H1 (cell line): ENCODE results near the gene PHLDA2. TPM values are rescaled to one million over a fixed set of nuclear protein-coding genes. Genes with fewer than 3 reads are reported as not detected.
A peak's percentile ranks its signal among the peaks of the same experiment; 100 is the strongest.

Experiments used
- CTCF ChIA-PET: fragments of 300-600 bp; sonication (Branson Sonifier 250); formaldehyde crosslinking; loops from one replicate; lab custom pipeline; 2021; ENCODE audit not compliant: partially characterized antibody; lab: Charles Lee
- POLR2A ChIA-PET: fragments of 300-600 bp; sonication (Branson Sonifier 250); formaldehyde crosslinking; loops from one replicate; lab custom pipeline; 2021; ENCODE audit warnings: inconsistent platforms; ENCODE audit not compliant: partially characterized antibody; lab: Charles Lee
- DNase-seq, 2 experiments: peaks; one replicate each; pipeline versions ENCODE4 v3.0.0 to v3.0.0-alpha.2; 2010 to 2022; ENCODE audit warnings: low spot score in 2 of 2, low read depth in 1 of 2, mixed read lengths in 1 of 2
- FAIRE-seq: peaks from 2 replicates; lab custom pipeline; 2011; peaks lifted over from hg19 to GRCh38; lab: Jason Lieb, UNC
- H2AFZ ChIP-seq: 2 replicates; pipeline ENCODE4 v1.8.1; 2012; ENCODE audit warnings: low read length, inconsistent platforms
- H2AK5ac ChIP-seq: 2 replicates; pipeline ENCODE4 v1.6.1; 2013; ENCODE audit warnings: low read depth, low read length
- H2BK120ac ChIP-seq: replicated peaks from 2 replicates; pipeline ENCODE3; 2013; ENCODE audit warnings: low read depth, low read length, inconsistent platforms
- H2BK12ac ChIP-seq: 2 replicates; pipeline ENCODE4 v1.6.1; 2013; ENCODE audit warnings: low read depth, low read length
- H2BK15ac ChIP-seq: 2 replicates; pipeline ENCODE4 v1.6.1; 2013; ENCODE audit warnings: low read length
- H2BK20ac ChIP-seq: 2 replicates; pipeline ENCODE4 v1.6.1; 2013; ENCODE audit warnings: low read length
- H2BK5ac ChIP-seq: 2 replicates; pipeline ENCODE4 v1.6.1; 2013; ENCODE audit warnings: low read depth, low read length
- H3K14ac ChIP-seq: 2 replicates; pipeline ENCODE4 v1.6.1; 2013; ENCODE audit warnings: inconsistent platforms; ENCODE audit not compliant: insufficient read length
- H3K18ac ChIP-seq: 2 replicates; pipeline ENCODE4 v1.6.1; 2013; ENCODE audit warnings: low read length; ENCODE audit errors: extremely low read depth
- H3K23ac ChIP-seq: 2 replicates; pipeline ENCODE4 v1.6.1; 2013; ENCODE audit warnings: inconsistent platforms; ENCODE audit not compliant: insufficient read length
- H3K23me2 ChIP-seq: 2 replicates; pipeline ENCODE4 v1.6.1; 2013; ENCODE audit warnings: low read depth, low read length
- H3K27ac ChIP-seq: 2 replicates; pipeline ENCODE4 v1.6.1; 2011; ENCODE audit warnings: low read depth, low read length, inconsistent platforms
- H3K27me3 ChIP-seq, 4 experiments: replicated peaks in 1 of 4; 1 replicate in 1 of 4; 2 replicates in 3 of 4; pipeline versions ENCODE4 v1.6.1 to v1.8.1; 2011 to 2013; ENCODE audit warnings: low read length in 3 of 4, mild to moderate bottlenecking in 3 of 4, inconsistent platforms in 2 of 4, mixed read lengths in 2 of 4, moderate library complexity in 1 of 4; ENCODE audit not compliant: control insufficient read depth in 3 of 4, insufficient read depth in 3 of 4; ENCODE audit errors: extremely low read depth in 1 of 4
- H3K36me3 ChIP-seq, 4 experiments: 2 replicates each; pipeline versions ENCODE4 v1.6.1 to v1.8.1; 2011 to 2013; ENCODE audit warnings: mild to moderate bottlenecking in 4 of 4, low read length in 3 of 4, moderate library complexity in 2 of 4, control low read depth in 1 of 4, inconsistent platforms in 1 of 4; ENCODE audit not compliant: insufficient read depth in 4 of 4, control insufficient read depth in 2 of 4
- H3K4ac ChIP-seq: replicated peaks from 2 replicates; pipeline ENCODE3; 2013; ENCODE audit warnings: low read length, low read depth, mixed read lengths, inconsistent platforms; ENCODE audit not compliant: insufficient read length
- H3K4me1 ChIP-seq, 4 experiments: replicated peaks in 1 of 4; 1 replicate in 1 of 4; 2 replicates in 3 of 4; pipeline versions ENCODE4 v1.6.1 to v1.8.1; 2011 to 2013; ENCODE audit warnings: low read length in 3 of 4, inconsistent platforms in 2 of 4, mixed read lengths in 1 of 4; ENCODE audit not compliant: insufficient read depth in 4 of 4, control insufficient read depth in 3 of 4
- H3K4me2 ChIP-seq, 2 experiments: 2 replicates each; pipeline versions ENCODE4 v1.6.1 to v1.8.1; 2011 to 2013; ENCODE audit warnings: low read depth in 2 of 2, low read length in 2 of 2, control low read depth in 1 of 2, inconsistent platforms in 1 of 2, mild to moderate bottlenecking in 1 of 2; ENCODE audit not compliant: insufficient read depth in 1 of 2
- H3K4me3 ChIP-seq, 4 experiments: fragments of 200-600, 300-600 bp in 1 of 4; sonication (generic), shearing (Covaris generic), sonication (Bioruptor Twin) in 1 of 4; 2 replicates each; pipeline versions ENCODE4 v1.5.1 to v1.8.1; 2011 to 2016; ENCODE audit warnings: low read length in 4 of 4, low read depth in 3 of 4, control low read depth in 2 of 4, inconsistent platforms in 2 of 4, mild to moderate bottlenecking in 2 of 4, mixed read lengths in 1 of 4, moderate library complexity in 1 of 4; ENCODE audit not compliant: insufficient read depth in 2 of 4; ENCODE audit errors: extremely low read depth in 1 of 4
- H3K56ac ChIP-seq: replicated peaks from 2 replicates; pipeline ENCODE3; 2013; ENCODE audit warnings: low read depth, mild to moderate bottlenecking, mixed read lengths, low read length, inconsistent platforms; ENCODE audit not compliant: insufficient read length
- H3K79me1 ChIP-seq: 2 replicates; pipeline ENCODE4 v1.6.1; 2013; ENCODE audit warnings: low read depth, low read length, control low read depth
- H3K79me2 ChIP-seq, 2 experiments: 2 replicates each; pipeline versions ENCODE4 v1.6.1 to v1.8.1; 2012 to 2013; ENCODE audit warnings: low read length in 2 of 2, mild to moderate bottlenecking in 2 of 2, inconsistent platforms in 1 of 2; ENCODE audit not compliant: insufficient read depth in 2 of 2, control insufficient read depth in 1 of 2
- H3K9ac ChIP-seq, 4 experiments: replicated peaks in 1 of 4; 1 replicate in 1 of 4; 2 replicates in 3 of 4; pipeline versions ENCODE4 v1.6.1 to v1.8.1; 2011 to 2013; ENCODE audit warnings: low read depth in 3 of 4, low read length in 3 of 4, control low read depth in 2 of 4, mild to moderate bottlenecking in 2 of 4, moderate library complexity in 2 of 4, inconsistent platforms in 1 of 4; ENCODE audit errors: extremely low read depth in 1 of 4
- H3K9me3 ChIP-seq, 2 experiments: 2 replicates each; pipeline versions ENCODE4 v1.6.1 to v1.8.1; 2012 to 2013; ENCODE audit warnings: mild to moderate bottlenecking in 2 of 2, moderate library complexity in 2 of 2, control low read depth in 1 of 2, inconsistent platforms in 1 of 2, low read depth in 1 of 2, low read length in 1 of 2, mixed read lengths in 1 of 2; ENCODE audit not compliant: insufficient read depth in 2 of 2
- H4K20me1 ChIP-seq, 2 experiments: replicated peaks in 1 of 2; 2 replicates each; pipeline versions ENCODE3 to v1.8.1; 2011 to 2013; ENCODE audit warnings: inconsistent platforms in 2 of 2, low read length in 2 of 2, mild to moderate bottlenecking in 1 of 2; ENCODE audit not compliant: insufficient read depth in 2 of 2, control insufficient read depth in 1 of 2
- H4K5ac ChIP-seq: 2 replicates; pipeline ENCODE4 v1.6.1; 2013; ENCODE audit warnings: low read length, low read depth, mixed read lengths, inconsistent platforms; ENCODE audit not compliant: insufficient read length
- H4K8ac ChIP-seq: 2 replicates; pipeline ENCODE4 v1.8.0; 2013; ENCODE audit warnings: mild to moderate bottlenecking, moderate library complexity, low read length, inconsistent platforms; ENCODE audit not compliant: insufficient read depth; ENCODE audit errors: extremely low read depth
- H4K91ac ChIP-seq: replicated peaks from 2 replicates; pipeline ENCODE3; 2013; ENCODE audit warnings: low read length, mixed read lengths, inconsistent platforms; ENCODE audit not compliant: insufficient read length
- ASH2L ChIP-seq: fragments of 200-600, 300-600 bp; sonication (generic); IDR thresholded peaks from one replicate; pipeline ENCODE4 v1.7.1; 2017; ENCODE audit warnings: low read length
- CHD1 ChIP-seq: IDR thresholded peaks from 2 replicates; pipeline ENCODE4 v1.6.1; 2012; ENCODE audit warnings: low read depth, low read length, improper control_type of control experiment
- CTCF ChIP-seq, 3 experiments: IDR thresholded peaks; 1 replicate in 2 of 3; 2 replicates in 1 of 3; pipeline versions ENCODE4 v1.5.1 to v1.6.1; 2011; ENCODE audit warnings: low read length in 3 of 3, mild to moderate bottlenecking in 3 of 3, inconsistent platforms in 2 of 3, low read depth in 1 of 3, moderate library complexity in 1 of 3; ENCODE audit not compliant: insufficient read depth in 1 of 3; ENCODE audit errors: control extremely low read depth in 1 of 3
- RAD21 ChIP-seq, 2 experiments: IDR thresholded peaks in 1 of 2; conservative IDR thresholded peaks in 1 of 2; 2 replicates each; pipeline ENCODE4 v1.6.1; 2011; ENCODE audit warnings: low read depth in 2 of 2, low read length in 2 of 2, improper control_type of control experiment in 1 of 2, inconsistent platforms in 1 of 2, mild to moderate bottlenecking in 1 of 2, moderate library complexity in 1 of 2
- RXRA ChIP-seq: IDR thresholded peaks from 2 replicates; pipeline ENCODE4 v1.6.1; 2011; ENCODE audit warnings: low read depth, mild to moderate bottlenecking, low read length, moderate library complexity; ENCODE audit not compliant: insufficient read depth
- SAP30 ChIP-seq: fragments of 300-600 bp; sonication (generic); IDR thresholded peaks from 2 replicates; pipeline ENCODE4 v1.7.1; 2012; ENCODE audit warnings: low read length, moderate library complexity, mild to moderate bottlenecking, inconsistent platforms; ENCODE audit not compliant: insufficient read depth, insufficient replicate concordance
- SIX5 ChIP-seq: IDR thresholded peaks from 2 replicates; pipeline ENCODE4 v1.6.1; 2011; ENCODE audit warnings: mild to moderate bottlenecking, low read depth, low read length
- TEAD4 ChIP-seq: IDR thresholded peaks from 2 replicates; pipeline ENCODE4 v1.6.1; 2012; ENCODE audit warnings: low read depth, low read length, inconsistent platforms, mixed read lengths
- WGBS, 2 experiments: shearing (Covaris generic) in 1 of 2; methylation state at CpG; one replicate each; pipeline versions ENCODE4 v1.1.6 to v1.1.7; 2013 to 2015; ENCODE audit warnings: low lambda C conversion rate in 2 of 2, mixed read lengths in 2 of 2, inconsistent platforms in 1 of 2, low coverage in 1 of 2, missing lambda C conversion rate in 1 of 2; ENCODE audit not compliant: insufficient replicate concordance in 2 of 2, insufficient coverage in 1 of 2, insufficient read length in 1 of 2; ENCODE audit errors: extremely low coverage in 1 of 2, missing lambda C conversion rate in 1 of 2; 5-methylcytosine and 5-hydroxymethylcytosine counted together
- polyA plus RNA-seq, 7 experiments: library from polyadenylated mRNA; depleted of rRNA in 3 of 7; stranded (reverse) in 5 of 7; unstranded in 2 of 7; fragments of >200 nt in 5 of 7; fragments of 200-250 nt in 2 of 7; gene quantifications; 1 replicate in 5 of 7; 2 replicates in 1 of 7; 4 replicates in 1 of 7; pipeline versions ENCODE4 v1.2.1 to v1.2.3, GENCODE V29; 2011 to 2013; ENCODE audit warnings: missing spikeins in 2 of 7, mixed read lengths in 2 of 7
- total RNA-seq: library from RNA; stranded (reverse); fragmentation: NEBNext Ultra II Directional; extraction: Animal tissue kit (Norgen Biotek cat#: 25700); gene quantifications from 2 replicates; pipeline ENCODE4 v1.2.1, GENCODE V29; 2021
- TF ChIP-seq, protein P1 (sequence below): IDR thresholded peaks from 2 replicates; pipeline ENCODE4 v1.6.1; 2012; ENCODE audit warnings: inconsistent platforms

PHLDA2 gene
- total and polyA plus RNA-seq, 2 of the 8 experiments (the other 6 are each of a cell fraction or from before 2014, with no cell fraction given), result 5.2 to 7.6 TPM

DNA sequence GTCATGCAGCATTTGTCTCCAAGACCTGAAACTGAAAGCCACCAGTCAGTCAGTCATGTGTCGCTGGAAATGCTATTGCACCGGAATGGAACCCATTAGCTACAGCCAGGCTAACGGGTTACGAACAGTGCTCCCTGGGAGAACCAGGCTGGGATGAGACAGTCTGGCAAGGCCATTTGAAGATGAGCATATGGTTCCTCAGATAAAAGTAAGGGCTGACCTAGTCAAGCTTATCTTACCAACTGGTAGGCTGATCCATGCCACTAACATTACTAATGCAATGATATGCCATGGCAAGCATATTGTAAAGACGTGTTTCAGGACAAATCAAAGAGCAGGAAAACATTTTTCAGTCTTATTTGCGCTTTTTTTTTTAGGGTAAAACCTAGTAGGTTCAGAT lies 34.5 kb upstream of the PHLDA2 start:
- H2BK15ac ChIP-seq, result no peak overlapping the region
- no peak overlapping the region for H2AFZ ChIP-seq
- no peak overlapping the region for H3K4me2 ChIP-seq
- POLR2A ChIA-PET, result interaction anchor here (0.8 to 1.0 kb wide), 2 partner anchors 11 to 52 kb away, joined by 3 read pairs; no protein-coding TSS in a partner anchor
- no peak overlapping the region for H2BK20ac ChIP-seq
- no peaks in the 10 kb centered on the region for H3K27me3 ChIP-seq
- peaks cover 30 to 79% (median 60%) of the 10 kb centered on the region in 4 experiments for H3K36me3 ChIP-seq
- no peak overlapping the region for H4K5ac ChIP-seq
- H2BK120ac ChIP-seq, result no peak overlapping the region
- no peak overlapping the region for H3K18ac ChIP-seq
- no peak overlapping the region for H3K9ac ChIP-seq
- no peak overlapping the region for H3K23ac ChIP-seq
- H2BK5ac ChIP-seq, result peak overlapping the region; percentile 44; the same call in 1 of the 2 replicates
- H3K4me1 ChIP-seq, result peaks cover 0 to 5% (median 3%) of the 10 kb centered on the region in 4 experiments; a peak in 6 of 7 replicates
- DNase-seq, result no peak
- H4K91ac ChIP-seq, result no peak overlapping the region
- CTCF ChIA-PET, result interaction anchor here (1.2 to 4.7 kb wide), 2 partner anchors 9 to 12 kb away, joined by 6 to 19 read pairs; no protein-coding TSS in a partner anchor
- H3K4ac ChIP-seq, result no peak overlapping the region
- H3K27ac ChIP-seq, result no peak overlapping the region
- H4K20me1 ChIP-seq, result peaks cover 32% of the 10 kb centered on the region in 2 experiments
- H3K9me3 ChIP-seq, result no peaks in the 10 kb centered on the region
- 94% methylated on average over 6 of the region's 6 CpGs; no CpG with 5 or more reads in 1 of the 2 experiments for WGBS, 2 experiments
- no peak for FAIRE-seq
- no peak overlapping the region for H3K56ac ChIP-seq
- no peak overlapping the region for H4K8ac ChIP-seq
- no peaks in the 10 kb centered on the region for H3K23me2 ChIP-seq
- peaks cover 3 to 39% of the 10 kb centered on the region in 2 experiments; a peak in 3 of 4 replicates for H3K79me2 ChIP-seq
- H2AK5ac ChIP-seq, result no peak overlapping the region
- H3K79me1 ChIP-seq, result peaks cover 9% of the 10 kb centered on the region; the same call in 1 of the 2 replicates
- no peak overlapping the region for H2BK12ac ChIP-seq
- H3K4me3 ChIP-seq, result no peak overlapping the region
- H3K14ac ChIP-seq, result no peak overlapping the region
- TF ChIP-seq TEAD4 (no peak), ASH2L (no peak), CHD1 (no peak), SIX5 (no peak), RXRA (no peak), SAP30 (no peak), CTCF (IDR thresholded peaks at IDR 0.05; ENCODE audit: control extremely low read depth in 1 of 3, insufficient read depth in 1 of 3, low read depth in 1 of 3, low read length in 3 of 3) (no peak), RAD21 (IDR thresholded peaks at IDR 0.05 in 1 of 2, conservative IDR thresholded peaks at IDR 0.05 in 1 of 2; ENCODE audit: low read depth in 2 of 2, low read length in 2 of 2) (no peak)
- TF ChIP-seq, protein P1, sequence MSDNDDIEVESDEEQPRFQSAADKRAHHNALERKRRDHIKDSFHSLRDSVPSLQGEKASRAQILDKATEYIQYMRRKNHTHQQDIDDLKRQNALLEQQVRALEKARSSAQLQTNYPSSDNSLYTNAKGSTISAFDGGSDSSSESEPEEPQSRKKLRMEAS, result no peak
